Osteoblast (primary cell): ENCODE measurements around the gene SLC12A8. TPM values are rescaled to one million over a fixed set of nuclear protein-coding genes. Genes with fewer than 3 reads are reported as not detected.

ENCODE experiments used
- DNase-seq: peaks from one replicate; pipeline ENCODE4 v3.0.0; 2011; ENCODE audit warnings: low spot score, mixed read lengths; ENCODE audit not compliant: insufficient read length; ENCODE audit errors: missing footprints
- H2AFZ ChIP-seq: 2 replicates; pipeline ENCODE4 v1.6.0; 2011; ENCODE audit warnings: mild to moderate bottlenecking, low read length
- H3K27ac ChIP-seq: 2 replicates; pipeline ENCODE4 v1.5.1; 2011; ENCODE audit warnings: mild to moderate bottlenecking, low read depth, low read length, moderate library complexity
- H3K27me3 ChIP-seq: 2 replicates; pipeline ENCODE4 v1.6.0; 2012; ENCODE audit warnings: mild to moderate bottlenecking, control low read depth, inconsistent platforms, low read length, moderate library complexity; ENCODE audit not compliant: insufficient read depth
- H3K36me3 ChIP-seq: 2 replicates; pipeline ENCODE4 v1.5.1; 2011; ENCODE audit warnings: mild to moderate bottlenecking, low read length, control low read depth, moderate library complexity; ENCODE audit not compliant: insufficient read depth
- H3K4me1 ChIP-seq: 2 replicates; pipeline ENCODE4 v1.5.1; 2011; ENCODE audit warnings: mild to moderate bottlenecking, low read length, control low read depth, moderate library complexity; ENCODE audit not compliant: insufficient read depth
- H3K4me2 ChIP-seq: 2 replicates; pipeline ENCODE4 v1.6.0; 2011; ENCODE audit warnings: mild to moderate bottlenecking, low read length; ENCODE audit not compliant: insufficient read depth
- H3K4me3 ChIP-seq: fragments of 200-600 bp; sonication (generic); 3 replicates; pipeline ENCODE4 v1.5.1; 2012; ENCODE audit warnings: mild to moderate bottlenecking, low read length, inconsistent platforms; ENCODE audit not compliant: insufficient read depth
- H3K79me2 ChIP-seq: 2 replicates; pipeline ENCODE4 v1.6.0; 2012; ENCODE audit warnings: mild to moderate bottlenecking, low read length, control low read depth, inconsistent platforms; ENCODE audit not compliant: insufficient read depth
- H3K9me3 ChIP-seq: 2 replicates; pipeline ENCODE4 v1.5.1; 2011; ENCODE audit warnings: low read depth, low read length, control low read depth
- H4K20me1 ChIP-seq: 2 replicates; pipeline ENCODE4 v1.6.0; 2012; ENCODE audit warnings: mild to moderate bottlenecking, low read length, control low read depth; ENCODE audit not compliant: insufficient read depth
- total RNA-seq: library from RNA; depleted of rRNA; stranded (reverse); fragments of >200 nt; gene quantifications from 2 replicates; pipeline ENCODE4 v1.2.3, GENCODE V29; 2012
- TF ChIP-seq, protein P1 (sequence below): IDR thresholded peaks from 2 replicates; pipeline ENCODE4 v1.5.1; 2011; ENCODE audit warnings: mild to moderate bottlenecking, low read depth, low read length, moderate library complexity; ENCODE audit errors: extremely low read depth

Gene SLC12A8
- total RNA-seq, 1 donor = 36.2 TPM

DNA sequence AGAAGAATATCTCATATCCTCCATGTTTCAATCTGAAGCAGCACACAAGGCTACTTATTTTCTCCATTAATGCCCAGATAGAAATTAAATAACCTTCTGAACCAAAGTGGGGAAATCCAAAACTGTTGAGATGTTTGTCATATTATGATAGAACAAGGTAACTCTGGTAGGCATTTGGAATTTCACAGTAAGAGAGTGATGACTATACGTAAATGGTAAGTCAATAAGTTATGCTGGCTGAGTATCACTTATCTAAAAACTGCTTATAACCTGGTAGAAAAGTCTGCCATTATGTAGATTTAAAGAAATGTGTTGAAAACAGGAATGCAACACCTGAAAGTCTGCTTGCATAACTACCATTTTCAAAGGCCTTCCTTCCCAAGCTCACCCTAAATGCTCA lies 17.2 kb upstream of the SLC12A8 start:
- H2AFZ ChIP-seq = no peak overlapping the region
- no peak overlapping the region for H3K27ac ChIP-seq
- no peak for DNase-seq
- H3K79me2 ChIP-seq = peaks cover 4% of the 10 kb centered on the region
- no peak overlapping the region for H3K4me3 ChIP-seq
- H3K4me1 ChIP-seq = peaks cover 14% of the 10 kb centered on the region
- H3K9me3 ChIP-seq = no peaks in the 10 kb centered on the region
- H3K36me3 ChIP-seq = peaks cover 9% of the 10 kb centered on the region
- no peak overlapping the region for H3K4me2 ChIP-seq
- TF ChIP-seq, protein P1, sequence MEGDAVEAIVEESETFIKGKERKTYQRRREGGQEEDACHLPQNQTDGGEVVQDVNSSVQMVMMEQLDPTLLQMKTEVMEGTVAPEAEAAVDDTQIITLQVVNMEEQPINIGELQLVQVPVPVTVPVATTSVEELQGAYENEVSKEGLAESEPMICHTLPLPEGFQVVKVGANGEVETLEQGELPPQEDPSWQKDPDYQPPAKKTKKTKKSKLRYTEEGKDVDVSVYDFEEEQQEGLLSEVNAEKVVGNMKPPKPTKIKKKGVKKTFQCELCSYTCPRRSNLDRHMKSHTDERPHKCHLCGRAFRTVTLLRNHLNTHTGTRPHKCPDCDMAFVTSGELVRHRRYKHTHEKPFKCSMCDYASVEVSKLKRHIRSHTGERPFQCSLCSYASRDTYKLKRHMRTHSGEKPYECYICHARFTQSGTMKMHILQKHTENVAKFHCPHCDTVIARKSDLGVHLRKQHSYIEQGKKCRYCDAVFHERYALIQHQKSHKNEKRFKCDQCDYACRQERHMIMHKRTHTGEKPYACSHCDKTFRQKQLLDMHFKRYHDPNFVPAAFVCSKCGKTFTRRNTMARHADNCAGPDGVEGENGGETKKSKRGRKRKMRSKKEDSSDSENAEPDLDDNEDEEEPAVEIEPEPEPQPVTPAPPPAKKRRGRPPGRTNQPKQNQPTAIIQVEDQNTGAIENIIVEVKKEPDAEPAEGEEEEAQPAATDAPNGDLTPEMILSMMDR = no peak
- no peaks in the 10 kb centered on the region for H3K27me3 ChIP-seq
- H4K20me1 ChIP-seq = peaks cover 4% of the 10 kb centered on the region

DNA sequence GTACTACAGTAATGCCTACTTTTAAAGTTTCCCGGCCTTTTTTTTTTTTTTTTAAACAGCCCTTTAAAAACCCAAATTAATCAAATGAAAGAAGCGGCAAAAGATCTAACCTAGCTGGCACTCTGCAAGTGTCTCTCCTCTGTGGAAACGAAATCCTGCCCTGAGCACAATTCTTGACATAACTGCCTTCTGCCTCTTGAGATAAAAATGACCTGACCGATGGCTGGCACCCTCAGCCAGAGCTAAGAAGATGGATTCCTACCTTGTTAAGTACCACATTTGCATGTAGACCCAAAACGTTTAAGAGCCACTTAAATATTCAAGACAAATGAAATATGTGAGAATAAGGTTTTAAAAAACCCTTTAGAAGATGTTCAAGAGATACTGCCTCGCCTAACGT lies 16.6 kb upstream of the SLC12A8 start:
- Histone ChIP-seq H2AFZ (no peak overlapping the region), H3K79me2 (peaks cover 4% of the 10 kb centered on the region), H3K36me3 (peaks cover 9% of the 10 kb centered on the region), H4K20me1 (peaks cover 4% of the 10 kb centered on the region), H3K9me3 (no peaks in the 10 kb centered on the region), H3K4me3 (no peak overlapping the region), H3K4me1 (peaks cover 14% of the 10 kb centered on the region), H3K27ac (no peak overlapping the region), H3K27me3 (no peaks in the 10 kb centered on the region), H3K4me2 (no peak overlapping the region)
- no peak for DNase-seq
- TF ChIP-seq, protein P1 = no peak

DNA sequence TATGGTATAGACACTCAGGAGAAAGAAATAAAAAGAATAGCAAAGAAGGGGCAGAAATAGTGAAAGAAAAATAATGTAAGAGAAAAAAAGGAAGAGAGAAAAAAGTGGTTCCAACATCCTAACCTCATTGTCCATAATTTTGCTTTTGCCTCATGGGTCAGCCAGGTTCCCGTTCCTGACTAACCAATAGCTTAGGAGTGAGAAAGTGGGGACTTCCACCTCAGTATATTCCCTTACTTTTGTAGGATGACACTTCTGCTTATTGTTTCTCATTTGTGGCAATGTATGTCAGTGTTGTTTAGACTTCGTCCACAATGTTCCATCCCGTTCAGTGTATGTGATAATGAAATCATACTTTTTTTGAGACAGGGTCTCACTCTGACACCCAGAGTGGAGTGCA lies 9.3 kb upstream of the SLC12A8 start:
- DNase-seq = no peak
- Histone ChIP-seq H3K9me3 (no peaks in the 10 kb centered on the region), H3K4me2 (no peak overlapping the region), H3K27me3 (no peaks in the 10 kb centered on the region), H2AFZ (no peak overlapping the region), H3K27ac (no peak overlapping the region), H3K4me3 (no peak overlapping the region), H4K20me1 (no peaks in the 10 kb centered on the region), H3K79me2 (no peaks in the 10 kb centered on the region), H3K4me1 (no peaks in the 10 kb centered on the region), H3K36me3 (no peaks in the 10 kb centered on the region)
- TF ChIP-seq, protein P1 = no peak

DNA sequence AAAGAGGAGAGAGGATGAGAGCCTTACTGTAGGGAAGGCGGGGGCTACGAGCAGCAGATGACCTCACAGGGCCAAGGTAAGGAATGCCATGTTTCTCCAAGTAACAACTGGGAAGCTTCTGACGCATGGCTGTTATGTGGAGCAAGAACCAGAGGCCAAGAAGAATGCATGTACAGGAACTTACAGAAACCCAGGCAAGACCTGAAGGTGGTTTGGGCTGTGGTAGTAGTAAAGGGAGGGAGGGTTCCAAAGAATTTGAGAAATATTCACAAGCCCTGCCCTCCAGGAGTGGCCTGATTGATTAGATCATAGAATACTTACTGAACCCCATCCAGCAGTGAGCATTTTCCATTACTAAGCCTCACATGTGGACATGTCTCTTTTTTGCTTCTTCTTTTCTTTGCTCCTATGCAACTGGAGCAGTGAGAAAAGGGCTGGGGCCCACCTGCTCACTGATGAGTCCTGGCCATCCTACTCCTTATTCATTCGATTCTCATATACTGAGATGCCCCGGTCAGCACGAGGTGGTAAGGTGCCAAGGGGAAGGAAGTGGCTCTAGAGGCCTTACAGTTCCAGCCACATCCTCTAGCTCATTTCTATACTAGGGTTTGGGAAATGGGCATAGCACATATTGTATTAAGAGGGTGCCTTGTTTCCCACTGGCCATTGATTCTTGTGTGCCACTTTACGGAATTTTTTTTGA lies 8.3 kb upstream of the SLC12A8 start:
- no peak overlapping the region for H2AFZ ChIP-seq
- DNase-seq = no peak
- no peak overlapping the region for H3K4me2 ChIP-seq
- H3K79me2 ChIP-seq = no peaks in the 10 kb centered on the region
- H3K9me3 ChIP-seq = no peaks in the 10 kb centered on the region
- TF ChIP-seq, protein P1 = no peak
- no peak overlapping the region for H3K27ac ChIP-seq
- no peaks in the 10 kb centered on the region for H3K4me1 ChIP-seq
- H3K4me3 ChIP-seq = no peak overlapping the region
- no peaks in the 10 kb centered on the region for H3K27me3 ChIP-seq
- H3K36me3 ChIP-seq = no peaks in the 10 kb centered on the region
- H4K20me1 ChIP-seq = no peaks in the 10 kb centered on the region
